Astrocyte (in vitro differentiated cells and primary cell): ENCODE results near the gene HSF5. TPM values are rescaled to one million over a fixed set of nuclear protein-coding genes. Genes with fewer than 3 reads are reported as not detected.

Experiments used
- DNase-seq: peaks from one replicate; pipeline ENCODE4 v3.0.0-alpha.2; 2010; ENCODE audit warnings: low read depth
- FAIRE-seq: peaks from 2 replicates; lab custom pipeline; 2011; peaks lifted over from hg19 to GRCh38; lab: Jason Lieb, UNC
- H2AFZ ChIP-seq: 2 replicates; pipeline ENCODE4 v1.6.0; 2012; ENCODE audit warnings: low read depth, low read length, inconsistent platforms
- H3K27ac ChIP-seq: 2 replicates; pipeline ENCODE4 v1.5.1; 2011; ENCODE audit warnings: low read depth, low read length, inconsistent platforms
- H3K27me3 ChIP-seq: 2 replicates; pipeline ENCODE4 v1.6.0; 2011; ENCODE audit warnings: low read length, inconsistent platforms; ENCODE audit not compliant: insufficient read depth
- H3K36me3 ChIP-seq: 2 replicates; pipeline ENCODE4 v1.5.1; 2011; ENCODE audit warnings: low read length, inconsistent platforms; ENCODE audit not compliant: insufficient read depth
- H3K4me1 ChIP-seq: 2 replicates; pipeline ENCODE4 v1.5.1; 2011; ENCODE audit warnings: low read length, inconsistent platforms; ENCODE audit not compliant: insufficient read depth
- H3K4me2 ChIP-seq: 2 replicates; pipeline ENCODE4 v1.6.0; 2012; ENCODE audit warnings: low read length, inconsistent platforms
- H3K4me3 ChIP-seq: 2 replicates; pipeline ENCODE4 v1.5.1; 2011; ENCODE audit warnings: low read depth, mild to moderate bottlenecking, low read length, inconsistent platforms; ENCODE audit not compliant: insufficient read depth
- H3K79me2 ChIP-seq: 2 replicates; pipeline ENCODE4 v1.6.0; 2012; ENCODE audit warnings: mild to moderate bottlenecking, low read length, inconsistent platforms; ENCODE audit not compliant: insufficient read depth
- H3K9ac ChIP-seq: 2 replicates; pipeline ENCODE4 v1.6.0; 2012; ENCODE audit warnings: mild to moderate bottlenecking, low read length, inconsistent platforms
- H3K9me3 ChIP-seq: 2 replicates; pipeline ENCODE4 v1.5.1; 2012; ENCODE audit warnings: low read depth, mild to moderate bottlenecking, low read length, inconsistent platforms; ENCODE audit not compliant: insufficient read depth
- H4K20me1 ChIP-seq: 2 replicates; pipeline ENCODE4 v1.6.0; 2012; ENCODE audit warnings: low read length, inconsistent platforms; ENCODE audit not compliant: insufficient read depth
- H3K27ac Mint-ChIP-seq: one replicate; pipeline ENCODE4 v1.8.0; 2021; ENCODE audit warnings: mild to moderate bottlenecking, mixed read lengths; ENCODE audit not compliant: unreplicated experiment
- H3K27me3 Mint-ChIP-seq: one replicate; pipeline ENCODE4 v1.8.0; 2021; ENCODE audit warnings: low read depth, mixed read lengths; ENCODE audit not compliant: unreplicated experiment
- H3K36me3 Mint-ChIP-seq: one replicate; pipeline ENCODE4 v1.8.0; 2021; ENCODE audit warnings: low read depth, mixed read lengths; ENCODE audit not compliant: unreplicated experiment
- H3K4me1 Mint-ChIP-seq: one replicate; pipeline ENCODE4 v1.8.0; 2021; ENCODE audit warnings: low read depth, mixed read lengths; ENCODE audit not compliant: unreplicated experiment
- H3K4me3 Mint-ChIP-seq: one replicate; pipeline ENCODE4 v1.8.0; 2021; ENCODE audit warnings: mild to moderate bottlenecking, moderate library complexity, mixed read lengths; ENCODE audit not compliant: unreplicated experiment
- H3K9me3 Mint-ChIP-seq: one replicate; pipeline ENCODE4 v1.8.0; 2021; ENCODE audit warnings: mild to moderate bottlenecking, mixed read lengths; ENCODE audit not compliant: unreplicated experiment
- CTCF ChIP-seq: IDR thresholded peaks from 2 replicates; pipeline ENCODE4 v1.5.1; 2011; ENCODE audit warnings: low read depth, mild to moderate bottlenecking, inconsistent platforms, low read length, moderate library complexity; ENCODE audit not compliant: insufficient read depth
- EZH2 ChIP-seq: IDR thresholded peaks from 2 replicates; pipeline ENCODE4 v1.6.1; 2012; ENCODE audit warnings: mild to moderate bottlenecking, low read length, inconsistent platforms; ENCODE audit not compliant: insufficient read depth
- total RNA-seq: library from RNA; stranded (reverse); gene quantifications from 2 replicates; pipeline ENCODE4 v1.2.1, GENCODE V29; 2021

HSF5 gene
- total RNA-seq, 1 donor from 2014 or later = not detected

GRCh38 chr17:58417300-58418092, 70.7 kb downstream of the HSF5 start, which contains the start of gene RNF43:
Gene RNF43, minus strand, starts transcription at chr17:58417534. Its CDS starts 1,957 bp downstream, at chr17:58415577.
- Histone ChIP-seq H3K4me1 (no peaks in the 10 kb centered on the region), H3K27me3 (peaks cover 40% of the 10 kb centered on the region), H3K4me2 (peak within 1 kb of the TSS; percentile 83), H3K27ac (no peak within 1 kb of the TSS), H3K4me3 (peak within 1 kb of the TSS; percentile 41), H4K20me1 (no peaks in the 10 kb centered on the region), H3K9ac (no peak within 1 kb of the TSS), H3K79me2 (no peaks in the 10 kb centered on the region), H3K36me3 (no peaks in the 10 kb centered on the region), H2AFZ (peak within 1 kb of the TSS; percentile 61), H3K9me3 (no peaks in the 10 kb centered on the region)
- Mint-ChIP-seq H3K27me3 (no peaks in the 10 kb centered on the region), H3K27ac (peak within 1 kb of the TSS; percentile 81), H3K36me3 (no peaks in the 10 kb centered on the region), H3K4me3 (peak within 1 kb of the TSS; percentile 83), H3K9me3 (no peaks in the 10 kb centered on the region), H3K4me1 (peaks cover 14% of the 10 kb centered on the region)
- DNase-seq (peak; percentile 71), FAIRE-seq (no peak)
- TF ChIP-seq CTCF (peak; percentile 71), EZH2 (no peak)

GRCh38 chr17:58416937-58417299, 71.3 kb downstream of the HSF5 start:
- H3K36me3 Mint-ChIP-seq = no peaks in the 10 kb centered on the region
- peak overlapping the region; percentile 83 for H3K4me3 Mint-ChIP-seq
- H3K9ac ChIP-seq = no peak overlapping the region
- no peaks in the 10 kb centered on the region for H3K27me3 Mint-ChIP-seq
- peak overlapping the region; percentile 81 for H3K27ac Mint-ChIP-seq
- H2AFZ ChIP-seq = no peak overlapping the region
- no peaks in the 10 kb centered on the region for H3K4me1 ChIP-seq
- DNase-seq (no peak), FAIRE-seq (no peak)
- H3K9me3 ChIP-seq = no peaks in the 10 kb centered on the region
- H4K20me1 ChIP-seq = no peaks in the 10 kb centered on the region
- H3K27ac ChIP-seq = no peak overlapping the region
- H3K27me3 ChIP-seq = peaks cover 38% of the 10 kb centered on the region
- H3K36me3 ChIP-seq = no peaks in the 10 kb centered on the region
- H3K4me1 Mint-ChIP-seq = peaks cover 14% of the 10 kb centered on the region
- H3K4me2 ChIP-seq = peak overlapping the region; percentile 83
- TF ChIP-seq CTCF (no peak), EZH2 (no peak)
- H3K79me2 ChIP-seq = no peaks in the 10 kb centered on the region
- H3K4me3 ChIP-seq = peak overlapping the region; percentile 41
- no peaks in the 10 kb centered on the region for H3K9me3 Mint-ChIP-seq

- no peaks in the 10 kb centered on the region for H3K36me3 Mint-ChIP-seq
- H2AFZ ChIP-seq = no peak overlapping the region
- no peaks in the 10 kb centered on the region for H3K79me2 ChIP-seq
- FAIRE-seq (no peak), DNase-seq (no peak)
- no peak overlapping the region for H3K4me2 ChIP-seq
- peaks cover 13% of the 10 kb centered on the region for H3K4me1 Mint-ChIP-seq
- no peaks in the 10 kb centered on the region for H3K9me3 ChIP-seq
- no peak for TF ChIP-seq EZH2
- no peak for TF ChIP-seq CTCF
- H3K27me3 Mint-ChIP-seq = no peaks in the 10 kb centered on the region
- H3K4me1 ChIP-seq = no peaks in the 10 kb centered on the region
- no peak overlapping the region for H3K27ac ChIP-seq
- no peak overlapping the region for H3K27ac Mint-ChIP-seq
- H3K9ac ChIP-seq = no peak overlapping the region
- H3K36me3 ChIP-seq = no peaks in the 10 kb centered on the region
- peaks cover 35% of the 10 kb centered on the region for H3K27me3 ChIP-seq
- H3K4me3 ChIP-seq = no peak overlapping the region
- no peaks in the 10 kb centered on the region for H4K20me1 ChIP-seq
- H3K4me3 Mint-ChIP-seq = no peak overlapping the region
- H3K9me3 Mint-ChIP-seq = no peaks in the 10 kb centered on the region
These were observed 71.8 kb downstream of the HSF5 start for GRCh38 chr17:58416396-58416795.
